Islet precursor cell (in vitro differentiated cells): Measurements from ENCODE around the gene PGGT1B.

Source experiments
- DNase-seq: peaks from one replicate; pipeline ENCODE4 v3.0.0-alpha.2; 2018

Gene PGGT1B

GRCh38 chr5:115179394-115180164 lies 83.1 kb downstream of the PGGT1B start:
- peak; percentile 59 for DNase-seq

- peak; percentile 63 for DNase-seq
These were observed 83.7 kb downstream of the PGGT1B start for GRCh38 chr5:115179030-115179393.

GRCh38 chr5:115170929-115171510 lies 91.7 kb downstream of the PGGT1B start:
- DNase-seq: no peak

- DNase-seq: no peak
These were observed 92.3 kb downstream of the PGGT1B start for GRCh38 chr5:115170134-115170928.

- DNase-seq: peak; percentile 98
These were observed 93.1 kb downstream of the PGGT1B start, which contains the start of gene TRIM36 for GRCh38 chr5:115169487-115170133. TSS of gene TRIM36 (minus strand) at chr5:115169908. CDS start at chr5:115169634, 274 bp downstream.

- no peak for DNase-seq
These were observed 93.7 kb downstream of the PGGT1B start for GRCh38 chr5:115168829-115169486.

- no peak for DNase-seq
These were observed 95.8 kb downstream of the PGGT1B start for GRCh38 chr5:115166744-115167393.

GRCh38 chr5:115165790-115166189 lies 96.9 kb downstream of the PGGT1B start:
- no peak for DNase-seq

GRCh38 chr5:115160975-115161475 lies 101.7 kb downstream of the PGGT1B start:
- no peak for DNase-seq
